Measurements from ENCODE around the gene ABAT.
"Not testable (repeated sequence)": the region's sequence is repeated elsewhere in the genome, so short reads cannot be mapped to it uniquely, and the experiment has no call there.

The ABAT gene

GRCh38 chr16:8776129-8776584, 101.7 kb downstream of the ABAT start:
- TF ChIP-seq FOXM1 (IDR thresholded peaks at IDR 0.05; ENCODE audit: borderline replicate concordance) (no peak), TARDBP (IDR thresholded peaks at IDR 0.05) (no peak), NFRKB (IDR thresholded peaks at IDR 0.05) (no peak), L3MBTL2 (conservative IDR thresholded peaks at IDR 0.05) (no peak), SUZ12 (IDR thresholded peaks at IDR 0.05) (no peak), BHLHE40 (IDR thresholded peaks at IDR 0.05; ENCODE audit: borderline replicate concordance) (no peak), CTBP1 (IDR thresholded peaks at IDR 0.05; ENCODE audit: borderline replicate concordance) (no peak), LEF1 (IDR thresholded peaks at IDR 0.05; ENCODE audit: borderline replicate concordance) (no peak), HDGF (IDR thresholded peaks at IDR 0.05; ENCODE audit: borderline replicate concordance) (no peak), ZNF384 (IDR thresholded peaks at IDR 0.05) (no peak), ELF4 (IDR thresholded peaks at IDR 0.05) (no peak), PKNOX1 (IDR thresholded peaks at IDR 0.05) (no peak), FOXA1 (IDR thresholded peaks at IDR 0.05) (no peak), ARNT (IDR thresholded peaks at IDR 0.05) (no peak), SP1 (IDR thresholded peaks at IDR 0.05) (no peak), FOXK2 (IDR thresholded peaks at IDR 0.05) (no peak)
- no peak for DNase-seq (ENCODE audit: extremely low spot score)
- POLR2A ChIA-PET: no interaction called here
- CTCF ChIA-PET: no interaction called here

GRCh38 chr16:8777217-8777616, 102.8 kb downstream of the ABAT start:
- ChIA-PET POLR2A (no interaction called here), CTCF (interaction anchor here (0.6 kb wide), 1 partner anchor 187 kb away, joined by 3 read pairs; no protein-coding TSS in a partner anchor)
- TF ChIP-seq BHLHE40 (IDR thresholded peaks at IDR 0.05; ENCODE audit: borderline replicate concordance): no peak

GRCh38 chr16:8781797-8782196, 107.4 kb downstream of the ABAT start:
- no peak for TF ChIP-seq SP1 (IDR thresholded peaks at IDR 0.05)
- no peak for TF ChIP-seq SUZ12 (IDR thresholded peaks at IDR 0.05)
- no peak for TF ChIP-seq ARNT (IDR thresholded peaks at IDR 0.05)
- no peak for TF ChIP-seq ELF4 (IDR thresholded peaks at IDR 0.05)
- no peak for TF ChIP-seq FOXM1 (IDR thresholded peaks at IDR 0.05; ENCODE audit: borderline replicate concordance)
- no peak for TF ChIP-seq ZNF384 (IDR thresholded peaks at IDR 0.05)
- no peak for TF ChIP-seq BHLHE40 (IDR thresholded peaks at IDR 0.05; ENCODE audit: borderline replicate concordance)
- no peak for TF ChIP-seq NFRKB (IDR thresholded peaks at IDR 0.05)
- TF ChIP-seq FOXK2 (IDR thresholded peaks at IDR 0.05): no peak
- no peak for TF ChIP-seq L3MBTL2 (conservative IDR thresholded peaks at IDR 0.05)
- ChIA-PET POLR2A (no interaction called here), CTCF (no interaction called here)
- DNase-seq (ENCODE audit: extremely low spot score): no peak

More at GRCh38 chr16:8777217-8777616, 102.8 kb downstream of the ABAT start:
- DNase-seq (ENCODE audit: extremely low spot score): no peak

- CTCF ChIA-PET: no interaction called here
- POLR2A ChIA-PET: no interaction called here
- TF ChIP-seq FOXA1 (IDR thresholded peaks at IDR 0.05): no peak
- TF ChIP-seq HDGF (IDR thresholded peaks at IDR 0.05; ENCODE audit: borderline replicate concordance): no peak
- no peak for TF ChIP-seq FOXM1 (IDR thresholded peaks at IDR 0.05; ENCODE audit: borderline replicate concordance)
- no peak for TF ChIP-seq SP1 (IDR thresholded peaks at IDR 0.05)
- no peak for TF ChIP-seq SUZ12 (IDR thresholded peaks at IDR 0.05)
- TF ChIP-seq ELF4 (IDR thresholded peaks at IDR 0.05): no peak
- TF ChIP-seq L3MBTL2 (conservative IDR thresholded peaks at IDR 0.05): no peak
- no peak for TF ChIP-seq FOXK2 (IDR thresholded peaks at IDR 0.05)
- TF ChIP-seq LEF1 (IDR thresholded peaks at IDR 0.05; ENCODE audit: borderline replicate concordance): no peak
- TF ChIP-seq ARNT (IDR thresholded peaks at IDR 0.05): no peak
- no peak for TF ChIP-seq PKNOX1 (IDR thresholded peaks at IDR 0.05)
- no peak for TF ChIP-seq BHLHE40 (IDR thresholded peaks at IDR 0.05; ENCODE audit: borderline replicate concordance)
- TF ChIP-seq TARDBP (IDR thresholded peaks at IDR 0.05): no peak
- no peak for TF ChIP-seq ZNF384 (IDR thresholded peaks at IDR 0.05)
- TF ChIP-seq NFRKB (IDR thresholded peaks at IDR 0.05): no peak
- TF ChIP-seq CTBP1 (IDR thresholded peaks at IDR 0.05; ENCODE audit: borderline replicate concordance): no peak
- no peak for DNase-seq (ENCODE audit: extremely low spot score)
Measured at GRCh38 chr16:8782673-8783072, 108.3 kb downstream of the ABAT start.

GRCh38 chr16:8785408-8785807, 111.0 kb downstream of the ABAT start:
- TF ChIP-seq LEF1 (IDR thresholded peaks at IDR 0.05; ENCODE audit: borderline replicate concordance) (no peak), L3MBTL2 (conservative IDR thresholded peaks at IDR 0.05) (no peak), CTBP1 (IDR thresholded peaks at IDR 0.05; ENCODE audit: borderline replicate concordance) (no peak), NFRKB (IDR thresholded peaks at IDR 0.05) (no peak), ELF4 (IDR thresholded peaks at IDR 0.05) (no peak), HDGF (IDR thresholded peaks at IDR 0.05; ENCODE audit: borderline replicate concordance) (no peak), SP1 (IDR thresholded peaks at IDR 0.05) (no peak), SUZ12 (IDR thresholded peaks at IDR 0.05) (no peak), TARDBP (IDR thresholded peaks at IDR 0.05) (no peak), FOXK2 (IDR thresholded peaks at IDR 0.05) (no peak), FOXA1 (IDR thresholded peaks at IDR 0.05) (no peak)
- no peak for DNase-seq (ENCODE audit: extremely low spot score)
- ChIA-PET POLR2A (interaction anchor here (1.0 kb wide), 1 partner anchor 11 kb away, joined by 3 read pairs; no protein-coding TSS in a partner anchor), CTCF (no interaction called here)

- POLR2A ChIA-PET; CTCF ChIA-PET; DNase-seq (ENCODE audit: extremely low spot score): not testable (repeated sequence)
Measured at GRCh38 chr16:8786316-8786715, 111.9 kb downstream of the ABAT start.

- no peak for DNase-seq (ENCODE audit: extremely low spot score)
- no peak for TF ChIP-seq L3MBTL2 (conservative IDR thresholded peaks at IDR 0.05)
- TF ChIP-seq SUZ12 (IDR thresholded peaks at IDR 0.05): no peak
- no peak for TF ChIP-seq LEF1 (IDR thresholded peaks at IDR 0.05; ENCODE audit: borderline replicate concordance)
- no peak for TF ChIP-seq TARDBP (IDR thresholded peaks at IDR 0.05)
- no peak for TF ChIP-seq PKNOX1 (IDR thresholded peaks at IDR 0.05)
- TF ChIP-seq FOXK2 (IDR thresholded peaks at IDR 0.05): no peak
- no peak for TF ChIP-seq FOXA1 (IDR thresholded peaks at IDR 0.05)
- TF ChIP-seq HDGF (IDR thresholded peaks at IDR 0.05; ENCODE audit: borderline replicate concordance): no peak
- no peak for TF ChIP-seq ARNT (IDR thresholded peaks at IDR 0.05)
- CTCF ChIA-PET: no interaction called here
- POLR2A ChIA-PET: interaction anchor here (1.1 kb wide), 1 partner anchor 8 kb away, joined by 4 read pairs; the partner anchor contains the start of genes PMM2 and TMEM186
Measured at GRCh38 chr16:8788578-8789172, 114.3 kb downstream of the ABAT start.

All from HEK293T (cell line).